Neural progenitor cell (in vitro differentiated cells): ENCODE data around the gene OR5H1. TPM values are rescaled to one million over a fixed set of nuclear protein-coding genes. Genes with fewer than 3 reads are reported as not detected.

Experiments used
- DNase-seq: peaks from one replicate; pipeline ENCODE4 v3.0.0-alpha.2; 2016; ENCODE audit warnings: low spot score
- H2AFZ ChIP-seq: fragments of 200-600 bp; sonication (generic); replicated peaks from 2 replicates; pipeline ENCODE4 v1.6.1; 2016; ENCODE audit warnings: antibody characterized with exemption
- H3F3A ChIP-seq: fragments of 200-600 bp; sonication (generic); 2 replicates; pipeline ENCODE4 v1.6.1; 2016; ENCODE audit warnings: antibody characterized with exemption, low read depth
- H3K27ac ChIP-seq: fragments of 200-600 bp; sonication (generic); 2 replicates; pipeline ENCODE4 v1.5.1; 2016; ENCODE audit warnings: mild to moderate bottlenecking
- H3K27me3 ChIP-seq: fragments of 200-600 bp; sonication (generic); 2 replicates; pipeline ENCODE4 v1.6.1; 2016; ENCODE audit warnings: mild to moderate bottlenecking, moderate library complexity
- H3K36me3 ChIP-seq: fragments of 200-600 bp; sonication (generic); 2 replicates; pipeline ENCODE4 v1.5.1; 2016
- H3K4me1 ChIP-seq: fragments of 200-600 bp; sonication (generic); 2 replicates; pipeline ENCODE4 v1.6.1; 2016; ENCODE audit warnings: mixed run types
- H3K4me2 ChIP-seq: fragments of 200-600 bp; sonication (generic); 2 replicates; pipeline ENCODE4 v1.6.1; 2016
- H3K4me3 ChIP-seq: fragments of 200-600 bp; sonication (generic); 2 replicates; pipeline ENCODE4 v1.5.1; 2016
- H3K79me2 ChIP-seq: fragments of 200-600 bp; sonication (generic); 2 replicates; pipeline ENCODE4 v1.6.1; 2016; ENCODE audit warnings: low read depth
- H3K9ac ChIP-seq: fragments of 200-600 bp; sonication (generic); 2 replicates; pipeline ENCODE4 v1.6.1; 2016
- H3K9me3 ChIP-seq: fragments of 200-600 bp; sonication (generic); 2 replicates; pipeline ENCODE4 v1.5.1; 2016; ENCODE audit warnings: low read depth
- H4K20me1 ChIP-seq: fragments of 200-600 bp; sonication (generic); 2 replicates; pipeline ENCODE4 v1.6.1; 2016; ENCODE audit warnings: low read depth
- H3K27ac Mint-ChIP-seq: 3 replicates; pipeline ENCODE4 v1.8.0; 2021; ENCODE audit warnings: mixed read lengths
- H3K27me3 Mint-ChIP-seq: 2 replicates; pipeline ENCODE4 v1.8.0; 2022; ENCODE audit warnings: low read depth, mild to moderate bottlenecking, inconsistent platforms, moderate library complexity, mixed read lengths; ENCODE audit not compliant: insufficient read depth
- H3K36me3 Mint-ChIP-seq: 3 replicates; pipeline ENCODE4 v1.8.0; 2021; ENCODE audit warnings: mixed read lengths
- H3K4me1 Mint-ChIP-seq: 3 replicates; pipeline ENCODE4 v1.8.0; 2021; ENCODE audit warnings: mixed read lengths
- H3K4me3 Mint-ChIP-seq: 3 replicates; pipeline ENCODE4 v1.8.0; 2021; ENCODE audit warnings: mild to moderate bottlenecking, moderate library complexity, mixed read lengths
- H3K9me3 Mint-ChIP-seq: 3 replicates; pipeline ENCODE4 v1.8.0; 2020; ENCODE audit warnings: mixed read lengths
- CTCF ChIP-seq: fragments of 200-600 bp; sonication (generic); IDR thresholded peaks from 2 replicates; pipeline ENCODE4 v1.5.1; 2017; ENCODE audit warnings: antibody characterized with exemption, mild to moderate bottlenecking
- EZH2 ChIP-seq: fragments of 200-600 bp; sonication (generic); IDR thresholded peaks from 2 replicates; pipeline ENCODE4 v1.6.1; 2017; ENCODE audit warnings: antibody characterized with exemption, mild to moderate bottlenecking, moderate library complexity
- EZH2phosphoT487 ChIP-seq: fragments of 200-600 bp; sonication (generic); IDR thresholded peaks from 2 replicates; pipeline ENCODE4 v1.6.1; 2017; ENCODE audit warnings: antibody characterized with exemption
- total RNA-seq: library from RNA; depleted of rRNA; stranded (reverse); fragments of >200 nt; gene quantifications from 2 replicates; pipeline ENCODE4 v1.2.3, GENCODE V29; 2015; ENCODE audit warnings: low replicate concordance

Gene OR5H1
- total RNA-seq, 1 donor from 2014 or later, result not detected

- no peaks in the 10 kb centered on the region for H3K27me3 Mint-ChIP-seq
- Histone ChIP-seq H3K27me3 (no peaks in the 10 kb centered on the region), H3K4me3 (no peak overlapping the region), H3K27ac (no peak overlapping the region), H3K4me1 (no peaks in the 10 kb centered on the region), H2AFZ (no peak overlapping the region), H3K9ac (no peak overlapping the region), H3F3A (no peaks in the 10 kb centered on the region), H4K20me1 (no peaks in the 10 kb centered on the region), H3K36me3 (no peaks in the 10 kb centered on the region), H3K9me3 (no peaks in the 10 kb centered on the region), H3K4me2 (no peak overlapping the region), H3K79me2 (no peaks in the 10 kb centered on the region)
- H3K4me3 Mint-ChIP-seq, result no peak overlapping the region
- H3K9me3 Mint-ChIP-seq, result no peaks in the 10 kb centered on the region
- H3K27ac Mint-ChIP-seq, result no peak overlapping the region
- no peak for DNase-seq
- TF ChIP-seq EZH2phosphoT487 (no peak), CTCF (no peak), EZH2 (no peak)
- H3K4me1 Mint-ChIP-seq, result peaks cover 12% of the 10 kb centered on the region
- no peaks in the 10 kb centered on the region for H3K36me3 Mint-ChIP-seq
These were observed 22.4 kb upstream of the OR5H1 start for GRCh38 chr3:98108162-98108561.

- Histone ChIP-seq H3K4me1 (no peaks in the 10 kb centered on the region), H3F3A (no peaks in the 10 kb centered on the region), H3K9me3 (no peaks in the 10 kb centered on the region), H3K4me3 (no peak overlapping the region), H4K20me1 (no peaks in the 10 kb centered on the region), H3K9ac (no peak overlapping the region), H3K27ac (no peak overlapping the region), H3K4me2 (no peak overlapping the region), H3K79me2 (no peaks in the 10 kb centered on the region), H2AFZ (no peak overlapping the region), H3K36me3 (no peaks in the 10 kb centered on the region), H3K27me3 (no peaks in the 10 kb centered on the region)
- H3K27ac Mint-ChIP-seq, result peak overlapping the region; percentile 67
- no peak overlapping the region for H3K4me3 Mint-ChIP-seq
- TF ChIP-seq CTCF (no peak), EZH2phosphoT487 (no peak)
- no peaks in the 10 kb centered on the region for H3K9me3 Mint-ChIP-seq
- no peaks in the 10 kb centered on the region for H3K27me3 Mint-ChIP-seq
- H3K36me3 Mint-ChIP-seq, result no peaks in the 10 kb centered on the region
- peak; percentile 6 for DNase-seq
- peaks cover 12% of the 10 kb centered on the region for H3K4me1 Mint-ChIP-seq
These were observed 20.5 kb upstream of the OR5H1 start for GRCh38 chr3:98109807-98110549.

- Histone ChIP-seq H3K79me2 (no peaks in the 10 kb centered on the region), H3K9ac (no peak overlapping the region), H4K20me1 (no peaks in the 10 kb centered on the region), H3K36me3 (no peaks in the 10 kb centered on the region), H3K4me1 (no peaks in the 10 kb centered on the region), H2AFZ (no peak overlapping the region), H3K27ac (no peak overlapping the region), H3K4me2 (no peak overlapping the region), H3K9me3 (no peaks in the 10 kb centered on the region), H3F3A (no peaks in the 10 kb centered on the region), H3K4me3 (no peak overlapping the region), H3K27me3 (no peaks in the 10 kb centered on the region)
- Mint-ChIP-seq H3K4me3 (no peak overlapping the region), H3K27ac (peak overlapping the region; percentile 67), H3K36me3 (no peaks in the 10 kb centered on the region), H3K9me3 (no peaks in the 10 kb centered on the region), H3K27me3 (no peaks in the 10 kb centered on the region), H3K4me1 (peaks cover 12% of the 10 kb centered on the region)
- TF ChIP-seq EZH2phosphoT487, result no peak
- no peak for TF ChIP-seq CTCF
- no peak for TF ChIP-seq EZH2
- no peak for DNase-seq
These were observed 20.0 kb upstream of the OR5H1 start for GRCh38 chr3:98110550-98110908.
